ENCODE results near the gene SOX13.

- no peak for TF ChIP-seq EP300 (IDR thresholded peaks at IDR 0.05)
- TF ChIP-seq, protein P1, sequence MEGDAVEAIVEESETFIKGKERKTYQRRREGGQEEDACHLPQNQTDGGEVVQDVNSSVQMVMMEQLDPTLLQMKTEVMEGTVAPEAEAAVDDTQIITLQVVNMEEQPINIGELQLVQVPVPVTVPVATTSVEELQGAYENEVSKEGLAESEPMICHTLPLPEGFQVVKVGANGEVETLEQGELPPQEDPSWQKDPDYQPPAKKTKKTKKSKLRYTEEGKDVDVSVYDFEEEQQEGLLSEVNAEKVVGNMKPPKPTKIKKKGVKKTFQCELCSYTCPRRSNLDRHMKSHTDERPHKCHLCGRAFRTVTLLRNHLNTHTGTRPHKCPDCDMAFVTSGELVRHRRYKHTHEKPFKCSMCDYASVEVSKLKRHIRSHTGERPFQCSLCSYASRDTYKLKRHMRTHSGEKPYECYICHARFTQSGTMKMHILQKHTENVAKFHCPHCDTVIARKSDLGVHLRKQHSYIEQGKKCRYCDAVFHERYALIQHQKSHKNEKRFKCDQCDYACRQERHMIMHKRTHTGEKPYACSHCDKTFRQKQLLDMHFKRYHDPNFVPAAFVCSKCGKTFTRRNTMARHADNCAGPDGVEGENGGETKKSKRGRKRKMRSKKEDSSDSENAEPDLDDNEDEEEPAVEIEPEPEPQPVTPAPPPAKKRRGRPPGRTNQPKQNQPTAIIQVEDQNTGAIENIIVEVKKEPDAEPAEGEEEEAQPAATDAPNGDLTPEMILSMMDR (IDR thresholded peaks at IDR 0.05), result no peak
Measured at GRCh38 chr1:204115116-204115515, 42.2 kb downstream of the SOX13 start.
